Measurements from ENCODE around the gene CHST15. TPM values are rescaled to one million over a fixed set of nuclear protein-coding genes. Genes with fewer than 3 reads are reported as not detected.

CHST15 gene
- total RNA-seq, 1 donor, result 16.4 TPM

GRCh38 chr10:124119216-124119615 lies 25.8 kb upstream of the CHST15 start:
- no peak for DNase-seq (ENCODE audit: low read depth)
- TF ChIP-seq CTCF (IDR thresholded peaks at IDR 0.05; ENCODE audit: insufficient read depth, low read depth, low read length), result no peak
- no peak overlapping the region for H3K4me3 ChIP-seq (ENCODE audit: low read depth, low read length)

GRCh38 chr10:124117833-124118232 lies 24.4 kb upstream of the CHST15 start:
- no peak for DNase-seq (ENCODE audit: low read depth)
- no peak overlapping the region for H3K4me3 ChIP-seq (ENCODE audit: low read depth, low read length)
- TF ChIP-seq CTCF (IDR thresholded peaks at IDR 0.05; ENCODE audit: insufficient read depth, low read depth, low read length), result no peak

GRCh38 chr10:124117511-124117785 lies 24.1 kb upstream of the CHST15 start:
- no peak overlapping the region for H3K4me3 ChIP-seq (ENCODE audit: low read depth, low read length)
- TF ChIP-seq CTCF (IDR thresholded peaks at IDR 0.05; ENCODE audit: insufficient read depth, low read depth, low read length), result no peak
- no peak for DNase-seq (ENCODE audit: low read depth)

GRCh38 chr10:124116771-124117510 lies 23.5 kb upstream of the CHST15 start:
- DNase-seq (ENCODE audit: low read depth), result no peak
- TF ChIP-seq CTCF (IDR thresholded peaks at IDR 0.05; ENCODE audit: insufficient read depth, low read depth, low read length), result no peak
- H3K4me3 ChIP-seq (ENCODE audit: low read depth, low read length), result no peak overlapping the region

- no peak for DNase-seq (ENCODE audit: low read depth)
- H3K4me3 ChIP-seq (ENCODE audit: low read depth, low read length), result no peak overlapping the region
- no peak for TF ChIP-seq CTCF (IDR thresholded peaks at IDR 0.05; ENCODE audit: insufficient read depth, low read depth, low read length)
Measured at GRCh38 chr10:124114696-124115095, 21.3 kb upstream of the CHST15 start.

- DNase-seq (ENCODE audit: low read depth), result no peak
- TF ChIP-seq CTCF (IDR thresholded peaks at IDR 0.05; ENCODE audit: insufficient read depth, low read depth, low read length), result no peak
- no peak overlapping the region for H3K4me3 ChIP-seq (ENCODE audit: low read depth, low read length)
Measured at GRCh38 chr10:124112891-124113580, 19.6 kb upstream of the CHST15 start.
